Small intestine (tissue), 4 donors: ENCODE measurements around the gene RECQL5. TPM values are rescaled to one million over a fixed set of nuclear protein-coding genes. Genes with fewer than 3 reads are reported as not detected.

Source experiments
- polyA plus RNA-seq, 4 donors: library from polyadenylated mRNA; stranded (reverse) in 3 of 4; unstranded in 1 of 4; fragments of 200-250 nt in 3 of 4; fragments of 120-200 nt in 1 of 4; gene quantifications; one replicate each; pipeline versions ENCODE4 v1.2.1 to v1.2.3, GENCODE V29; 2013
- donor health status: healthy with polysubstance abuse.
- donor health status: Bipolar disorder and iron deficiency.
- donor health status: healthy.

RECQL5 gene
- polyA plus RNA-seq, 4 donors = 14.6 to 41.2 (median 17.9) TPM

Other genes with a start within 250 kb of the RECQL5 start
- 10 to 100 TPM; 41.8 to 87.7 (median 60.3) TPM for gene TMEM94, start 210.5 kb downstream of the RECQL5 start, polyA plus RNA-seq
- gene CASKIN2, start 151.6 kb downstream of the RECQL5 start, polyA plus RNA-seq = 10 to 100 TPM in 2 of 4 donors, 1 to 10 TPM in 2; 7.6 to 15.6 (median 10.9) TPM
- gene TSEN54, start 150.6 kb downstream of the RECQL5 start, polyA plus RNA-seq = 10 to 100 TPM; 35.5 to 91.1 (median 69.4) TPM
- gene LLGL2, start 141.5 kb downstream of the RECQL5 start, polyA plus RNA-seq = 100 to 1,000 TPM; 140 to 365 (median 244) TPM
- gene MYO15B, start 79.4 kb downstream of the RECQL5 start, polyA plus RNA-seq = 1,000 to 10,000 TPM in 2 of 4 donors, 100 to 1,000 TPM in 2; 279 to 3,618 (median 1,437) TPM
- gene SMIM5, start 33.7 kb downstream of the RECQL5 start, polyA plus RNA-seq = 100 to 1,000 TPM in 1 of 4 donors, 10 to 100 TPM in 3; 10.4 to 114 (median 52.9) TPM
- gene SAP30BP, start 184 bp upstream of the RECQL5 start, polyA plus RNA-seq = 10 to 100 TPM; 52.6 to 92.7 (median 75.0) TPM
- 100 to 1,000 TPM in 3 of 4 donors, 10 to 100 TPM in 1; 37.4 to 288 (median 155) TPM for gene ITGB4, start 54.3 kb upstream of the RECQL5 start, polyA plus RNA-seq
- gene GALK1, start 98.0 kb upstream of the RECQL5 start, polyA plus RNA-seq = 100 to 1,000 TPM in 1 of 4 donors, 10 to 100 TPM in 3; 43.4 to 116 (median 81.4) TPM
- gene UNK, start 117.7 kb upstream of the RECQL5 start, polyA plus RNA-seq = 10 to 100 TPM in 3 of 4 donors, 1 to 10 TPM in 1; 8.9 to 34.3 (median 16.3) TPM
- 10 to 100 TPM in 2 of 4 donors, 1 to 10 TPM in 2; 8.1 to 40.3 (median 12.6) TPM for gene UNC13D, start 177.2 kb upstream of the RECQL5 start, polyA plus RNA-seq
- gene WBP2, start 188.2 kb upstream of the RECQL5 start, polyA plus RNA-seq = 100 to 1,000 TPM in 2 of 4 donors, 10 to 100 TPM in 2; 68.4 to 121 (median 99.8) TPM
- gene TRIM47, start 211.4 kb upstream of the RECQL5 start, polyA plus RNA-seq = 10 to 100 TPM in 3 of 4 donors, 1 to 10 TPM in 1; 4.9 to 63.3 (median 43.8) TPM
- 10 to 100 TPM in 2 of 4 donors, 1 to 10 TPM in 2; 6.5 to 17.1 (median 11.3) TPM for gene TRIM65, start 229.8 kb upstream of the RECQL5 start, polyA plus RNA-seq
- 10 to 100 TPM; 56.9 to 93.5 (median 65.1) TPM for gene MRPL38, start 237.7 kb upstream of the RECQL5 start, polyA plus RNA-seq